Activated B cell treated with CpG ODN at 0.5 μM for 24 hours (primary cell): Measurements from ENCODE around the gene TET3. TPM values are rescaled to one million over a fixed set of nuclear protein-coding genes. Genes with fewer than 3 reads are reported as not detected.

Experiments
- ATAC-seq: fragments of 200-7000 bp; cut with Tn5 transposase; one replicate; pipeline ENCODE4 v1.10.0; 2021; ENCODE audit warnings: low read depth, mild to moderate bottlenecking, moderate library complexity
- CTCF ChIA-PET: fragments of 350-600 bp; sonication (Branson Sonifier 250); formaldehyde crosslinking; loops from one replicate; lab custom pipeline; 2021; ENCODE audit warnings: antibody characterized with exemption; lab: Charles Lee
- POLR2A ChIA-PET: fragments of 350-600 bp; sonication (Branson Sonifier 250); formaldehyde crosslinking; loops from one replicate; lab custom pipeline; 2021; ENCODE audit warnings: antibody characterized with exemption; lab: Charles Lee
- DNase-seq: peaks from one replicate; pipeline ENCODE4 v3.0.0; 2022
- H3K27ac Mint-ChIP-seq: one replicate; pipeline ENCODE4 v1.8.0; 2020; ENCODE audit warnings: mixed read lengths
- H3K27me3 Mint-ChIP-seq: one replicate; pipeline ENCODE4 v1.8.0; 2021; ENCODE audit warnings: mixed read lengths
- H3K36me3 Mint-ChIP-seq: one replicate; pipeline ENCODE4 v1.8.0; 2021; ENCODE audit warnings: low read depth, mixed read lengths
- H3K4me1 Mint-ChIP-seq: one replicate; pipeline ENCODE4 v1.8.0; 2021; ENCODE audit warnings: mixed read lengths
- H3K4me3 Mint-ChIP-seq: one replicate; pipeline ENCODE4 v1.8.0; 2020; ENCODE audit warnings: mild to moderate bottlenecking, mixed read lengths
- H3K9me3 Mint-ChIP-seq: one replicate; pipeline ENCODE4 v1.8.0; 2020; ENCODE audit warnings: mixed read lengths
- intact Hi-C: fragments of 100-400 bp; cut with micrococcal nuclease; formaldehyde crosslinking; loops from one replicate; pipeline ENCODE4 v1.15.1; 2024
- total RNA-seq: library from RNA; stranded (reverse); gene quantifications from 2 replicates; pipeline ENCODE4 v1.2.3, GENCODE V29; 2022
- TF ChIP-seq, protein P1 (sequence below): fragments of 200-600 bp; IDR thresholded peaks from one replicate; pipeline ENCODE4 v1.8.0; 2022; ENCODE audit warnings: antibody characterized with exemption, mild to moderate bottlenecking

TET3 gene
- total RNA-seq, 1 donor from 2014 or later = 60.1 TPM

DNA sequence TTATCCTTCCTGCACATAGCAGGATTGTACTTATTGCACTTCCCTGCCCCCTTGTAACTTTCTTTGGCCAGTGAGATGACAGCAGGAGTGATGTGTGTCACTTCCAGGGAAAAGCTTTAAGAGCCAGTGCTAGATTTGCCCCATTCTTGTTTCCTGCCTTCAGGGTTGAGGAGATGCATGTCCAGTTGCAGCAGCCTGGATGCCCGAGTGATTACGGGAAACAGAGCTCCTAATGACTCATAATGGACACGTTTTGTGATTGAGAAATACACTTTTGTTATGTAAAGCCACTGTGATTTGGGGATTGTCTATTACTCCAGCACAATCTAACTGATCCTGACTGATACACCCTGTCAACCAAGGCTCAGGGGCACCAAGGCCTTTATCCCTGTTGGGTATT is 5.0 kb upstream of the TET3 start:
- Mint-ChIP-seq H3K27ac (no peak overlapping the region), H3K4me1 (peaks cover 50% of the 10 kb centered on the region), H3K4me3 (no peak overlapping the region), H3K36me3 (no peaks in the 10 kb centered on the region), H3K9me3 (no peaks in the 10 kb centered on the region), H3K27me3 (peaks cover 4% of the 10 kb centered on the region)
- ATAC-seq = no peak
- no peak for DNase-seq
- intact Hi-C loops = loop anchor here (1.0 to 5.0 kb wide), 4 partner anchors 9 to 218 kb away; partner anchors contain the start of gene MTHFD2
- CTCF ChIA-PET = interaction anchor here (1.4 to 1.5 kb wide), 2 partner anchors 21 to 72 kb away, joined by 4 to 5 read pairs; no protein-coding TSS in a partner anchor
- POLR2A ChIA-PET = no interaction called here
- TF ChIP-seq, protein P1, sequence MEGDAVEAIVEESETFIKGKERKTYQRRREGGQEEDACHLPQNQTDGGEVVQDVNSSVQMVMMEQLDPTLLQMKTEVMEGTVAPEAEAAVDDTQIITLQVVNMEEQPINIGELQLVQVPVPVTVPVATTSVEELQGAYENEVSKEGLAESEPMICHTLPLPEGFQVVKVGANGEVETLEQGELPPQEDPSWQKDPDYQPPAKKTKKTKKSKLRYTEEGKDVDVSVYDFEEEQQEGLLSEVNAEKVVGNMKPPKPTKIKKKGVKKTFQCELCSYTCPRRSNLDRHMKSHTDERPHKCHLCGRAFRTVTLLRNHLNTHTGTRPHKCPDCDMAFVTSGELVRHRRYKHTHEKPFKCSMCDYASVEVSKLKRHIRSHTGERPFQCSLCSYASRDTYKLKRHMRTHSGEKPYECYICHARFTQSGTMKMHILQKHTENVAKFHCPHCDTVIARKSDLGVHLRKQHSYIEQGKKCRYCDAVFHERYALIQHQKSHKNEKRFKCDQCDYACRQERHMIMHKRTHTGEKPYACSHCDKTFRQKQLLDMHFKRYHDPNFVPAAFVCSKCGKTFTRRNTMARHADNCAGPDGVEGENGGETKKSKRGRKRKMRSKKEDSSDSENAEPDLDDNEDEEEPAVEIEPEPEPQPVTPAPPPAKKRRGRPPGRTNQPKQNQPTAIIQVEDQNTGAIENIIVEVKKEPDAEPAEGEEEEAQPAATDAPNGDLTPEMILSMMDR = no peak

DNA sequence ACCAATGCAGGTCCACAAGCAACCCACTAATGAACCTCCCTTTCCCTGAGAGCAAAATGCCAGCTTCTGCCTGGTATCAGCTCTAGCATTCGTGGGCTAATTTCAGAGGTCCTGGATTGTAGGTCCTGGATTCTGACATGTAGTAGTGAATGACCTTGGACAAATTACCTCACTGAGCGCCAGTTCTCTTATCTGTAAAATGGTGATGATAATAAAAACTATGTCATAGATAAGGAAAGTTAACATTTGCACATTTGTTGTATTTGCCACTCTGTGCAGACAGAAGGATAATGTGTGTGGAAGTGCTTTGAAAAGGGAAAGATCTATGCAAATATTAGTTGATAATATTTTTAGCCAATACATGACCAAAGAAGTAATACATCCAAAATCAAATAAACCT is 4.1 kb upstream of the TET3 start:
- ATAC-seq (no peak), DNase-seq (no peak)
- peaks cover 51% of the 10 kb centered on the region for H3K4me1 Mint-ChIP-seq
- intact Hi-C loops = loop anchor here (5.0 kb wide), 3 partner anchors 33 to 217 kb away; partner anchors contain the start of gene MTHFD2
- peak overlapping the region; percentile 79 for H3K4me3 Mint-ChIP-seq
- H3K27ac Mint-ChIP-seq = no peak overlapping the region
- TF ChIP-seq, protein P1 = no peak
- CTCF ChIA-PET = interaction anchor here (1.5 kb wide), 1 partner anchor 72 kb away, joined by 5 read pairs; no protein-coding TSS in a partner anchor
- H3K9me3 Mint-ChIP-seq = no peaks in the 10 kb centered on the region
- peaks cover 4% of the 10 kb centered on the region for H3K27me3 Mint-ChIP-seq
- POLR2A ChIA-PET = no interaction called here
- peaks cover under 1% of the 10 kb centered on the region for H3K36me3 Mint-ChIP-seq

DNA sequence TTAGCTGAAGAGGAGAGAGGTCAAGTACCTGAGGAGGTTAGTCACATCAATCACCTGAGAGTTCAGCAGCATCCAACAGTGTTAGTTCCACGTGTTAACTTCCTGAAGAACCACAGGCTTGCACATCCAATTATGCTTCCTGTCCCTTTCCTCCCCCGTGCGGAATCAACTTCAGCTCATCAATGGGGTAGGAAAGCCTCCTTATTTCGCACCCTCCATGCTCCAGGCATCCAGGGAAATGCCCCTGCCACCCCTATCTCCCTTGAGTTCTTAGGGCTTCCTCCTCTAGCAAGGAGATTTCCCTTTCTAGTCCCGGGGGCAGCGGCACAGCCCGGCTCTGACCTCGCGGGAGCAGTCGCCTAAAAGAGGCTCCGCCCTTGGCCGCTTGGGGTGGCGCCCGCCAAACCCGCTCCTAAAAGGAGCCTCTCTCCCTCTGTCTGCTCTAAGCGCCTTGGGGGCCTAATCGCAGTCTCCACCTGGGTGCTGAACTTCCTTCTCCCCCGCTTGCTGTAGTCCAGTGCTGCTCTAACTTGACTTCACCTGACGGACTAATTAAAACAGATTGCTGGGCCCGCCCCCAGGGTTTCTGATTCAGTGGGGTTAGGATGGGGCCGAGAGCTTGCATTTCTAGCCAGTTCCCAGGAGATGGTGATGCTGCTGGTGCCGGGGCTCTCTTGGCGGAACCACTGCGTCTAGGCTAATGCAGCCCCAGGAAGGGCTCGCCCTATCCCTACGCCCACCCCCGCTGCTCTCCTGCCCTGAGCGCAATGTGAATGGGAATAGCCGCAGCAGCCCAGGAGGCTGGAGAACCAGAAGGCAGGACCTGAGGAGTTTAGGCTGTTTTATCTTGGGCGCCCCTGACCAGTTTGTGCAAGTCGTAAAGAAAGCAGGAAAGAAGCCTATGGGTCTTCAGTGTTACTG is 3.4 kb upstream of the TET3 start:
- peak overlapping the region; percentile 79 for H3K4me3 Mint-ChIP-seq
- ATAC-seq = no peak

DNA sequence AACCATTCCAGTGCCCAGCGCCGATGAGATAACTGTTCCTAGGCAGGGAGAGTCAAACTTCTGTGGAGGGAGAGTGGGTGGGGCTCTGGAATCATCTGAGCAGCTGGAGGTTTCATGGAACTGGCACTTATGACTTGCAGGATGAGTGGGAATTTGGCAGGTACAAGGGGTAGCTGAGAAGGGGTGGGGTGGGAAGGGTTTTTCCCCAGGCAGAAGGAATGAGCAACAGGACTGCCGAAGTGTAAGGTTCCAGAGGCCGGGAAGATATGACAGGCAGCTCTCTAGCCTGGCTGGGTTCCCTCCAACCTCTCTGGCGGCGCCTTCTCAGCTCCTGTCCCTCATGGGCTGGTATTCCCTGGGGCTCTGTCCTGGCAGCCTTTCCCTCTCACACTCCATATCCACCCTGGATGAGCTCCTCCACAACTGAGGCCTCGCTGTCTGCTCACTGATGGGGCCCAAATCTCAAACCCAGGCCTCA is 2.5 kb upstream of the TET3 start:
- Mint-ChIP-seq H3K27me3 (peaks cover 4% of the 10 kb centered on the region), H3K4me1 (peaks cover 67% of the 10 kb centered on the region), H3K36me3 (peaks cover 17% of the 10 kb centered on the region), H3K9me3 (no peaks in the 10 kb centered on the region), H3K27ac (no peak overlapping the region), H3K4me3 (no peak overlapping the region)
- intact Hi-C loops = loop anchor here (5.0 kb wide), 3 partner anchors 35 to 215 kb away; partner anchors contain the start of gene MTHFD2
- CTCF ChIA-PET = no interaction called here
- DNase-seq (no peak), ATAC-seq (no peak)
- TF ChIP-seq, protein P1 = no peak
- POLR2A ChIA-PET = interaction anchor here (1.1 to 1.7 kb wide), 3 partner anchors 11 to 55 kb away, joined by 3 to 5 read pairs (median 4); partner anchors contain the start of gene DGUOK

More for the DNA sequence above, 3.4 kb upstream of the TET3 start:
- ChIA-PET CTCF (no interaction called here), POLR2A (interaction anchor here (1.1 to 1.7 kb wide), 3 partner anchors 10 to 54 kb away, joined by 3 to 5 read pairs (median 4); partner anchors contain the start of gene DGUOK)
- TF ChIP-seq, protein P1 = no peak
- DNase-seq = peak; percentile 44
- intact Hi-C loops = loop anchor here (1.0 to 5.0 kb wide), 4 partner anchors 8 to 216 kb away; partner anchors contain the start of gene MTHFD2
- Mint-ChIP-seq H3K36me3 (peaks cover 8% of the 10 kb centered on the region), H3K27ac (no peak overlapping the region), H3K9me3 (no peaks in the 10 kb centered on the region), H3K4me1 (peaks cover 59% of the 10 kb centered on the region), H3K27me3 (peaks cover 4% of the 10 kb centered on the region)
